Mesothelial cell of epicardium (in vitro differentiated cells): ENCODE measurements around the gene NTN4. TPM values are rescaled to one million over a fixed set of nuclear protein-coding genes. Genes with fewer than 3 reads are reported as not detected.

ENCODE experiments used
- DNase-seq, 2 experiments: peaks; one replicate each; pipeline ENCODE4 v3.0.0; 2021; ENCODE audit warnings: low spot score in 2 of 2; ENCODE audit not compliant: unreplicated experiment in 2 of 2
- H3K27ac Mint-ChIP-seq: 2 replicates; pipeline ENCODE4 v1.8.0; 2021; ENCODE audit warnings: mixed read lengths
- H3K27me3 Mint-ChIP-seq: 2 replicates; pipeline ENCODE4 v1.8.0; 2021; ENCODE audit warnings: low read depth, mixed read lengths
- H3K36me3 Mint-ChIP-seq: 2 replicates; pipeline ENCODE4 v1.8.0; 2021; ENCODE audit warnings: mixed read lengths
- H3K4me1 Mint-ChIP-seq: 2 replicates; pipeline ENCODE4 v1.8.0; 2021; ENCODE audit warnings: mixed read lengths
- H3K4me3 Mint-ChIP-seq: 2 replicates; pipeline ENCODE4 v1.8.0; 2021; ENCODE audit warnings: mild to moderate bottlenecking, moderate library complexity, mixed read lengths
- H3K9me3 Mint-ChIP-seq: 2 replicates; pipeline ENCODE4 v1.8.0; 2021; ENCODE audit warnings: mixed read lengths
- CTCF ChIP-seq: fragments of 200-600 bp; sonication (generic); IDR thresholded peaks from one replicate; pipeline ENCODE4 v1.5.0; 2021; ENCODE audit warnings: antibody characterized with exemption; ENCODE audit not compliant: unreplicated experiment
- total RNA-seq: library from RNA; stranded (reverse); gene quantifications from 3 replicates; pipeline ENCODE4 v1.2.1, GENCODE V29; 2021

NTN4 gene
- total RNA-seq, 1 donor from 2014 or later: 6.0 TPM

- Mint-ChIP-seq H3K9me3 (peaks cover 4% of the 10 kb centered on the region), H3K4me3 (no peak overlapping the region), H3K4me1 (peaks cover 8% of the 10 kb centered on the region), H3K27me3 (peaks cover 1% of the 10 kb centered on the region), H3K36me3 (no peaks in the 10 kb centered on the region), H3K27ac (peak overlapping the region; percentile 68)
- no peak for TF ChIP-seq CTCF
- DNase-seq: no peak
Measured at GRCh38 chr12:95810411-95810810, 19.8 kb upstream of the NTN4 start.

GRCh38 chr12:95809000-95809680, 18.6 kb upstream of the NTN4 start:
- TF ChIP-seq CTCF: no peak
- Mint-ChIP-seq H3K4me1 (peaks cover 8% of the 10 kb centered on the region), H3K36me3 (no peaks in the 10 kb centered on the region), H3K27me3 (peaks cover 1% of the 10 kb centered on the region), H3K27ac (no peak overlapping the region), H3K4me3 (no peak overlapping the region), H3K9me3 (peaks cover 4% of the 10 kb centered on the region)
- no peak for DNase-seq

- TF ChIP-seq CTCF: no peak
- peaks cover 1% of the 10 kb centered on the region for H3K27me3 Mint-ChIP-seq
- no peak for DNase-seq
- no peak overlapping the region for H3K27ac Mint-ChIP-seq
- H3K9me3 Mint-ChIP-seq: peaks cover 9% of the 10 kb centered on the region
- H3K4me3 Mint-ChIP-seq: no peak overlapping the region
- H3K36me3 Mint-ChIP-seq: no peaks in the 10 kb centered on the region
- H3K4me1 Mint-ChIP-seq: peaks cover 8% of the 10 kb centered on the region
Measured at GRCh38 chr12:95808146-95808545, 17.6 kb upstream of the NTN4 start.

GRCh38 chr12:95805864-95806671, 15.5 kb upstream of the NTN4 start:
- no peak for TF ChIP-seq CTCF
- H3K36me3 Mint-ChIP-seq: no peaks in the 10 kb centered on the region
- H3K4me1 Mint-ChIP-seq: peaks cover 8% of the 10 kb centered on the region
- H3K27me3 Mint-ChIP-seq: peaks cover under 1% of the 10 kb centered on the region
- no peak overlapping the region for H3K27ac Mint-ChIP-seq
- DNase-seq: no peak
- H3K9me3 Mint-ChIP-seq: peaks cover 9% of the 10 kb centered on the region
- no peak overlapping the region for H3K4me3 Mint-ChIP-seq

GRCh38 chr12:95804291-95804690, 13.7 kb upstream of the NTN4 start:
- no peaks in the 10 kb centered on the region for H3K27me3 Mint-ChIP-seq
- TF ChIP-seq CTCF: no peak
- H3K27ac Mint-ChIP-seq: no peak overlapping the region
- no peaks in the 10 kb centered on the region for H3K4me1 Mint-ChIP-seq
- no peak for DNase-seq
- no peak overlapping the region for H3K4me3 Mint-ChIP-seq
- no peaks in the 10 kb centered on the region for H3K36me3 Mint-ChIP-seq
- peaks cover 9% of the 10 kb centered on the region for H3K9me3 Mint-ChIP-seq
